ENCODE measurements around the gene C1orf174.

C1orf174 gene

GRCh38 chr1:3894626-3895278, 5.3 kb downstream of the C1orf174 start:
- DNase-seq (ENCODE audit: low spot score), result no peak

- no peak for DNase-seq (ENCODE audit: low spot score)
Measured at GRCh38 chr1:3893190-3893589, 6.9 kb downstream of the C1orf174 start.

- no peak for DNase-seq (ENCODE audit: low spot score)
Measured at GRCh38 chr1:3892748-3893147, 7.3 kb downstream of the C1orf174 start.

- DNase-seq (ENCODE audit: low spot score), result no peak
Measured at GRCh38 chr1:3891329-3891865, 8.7 kb downstream of the C1orf174 start.

- DNase-seq (ENCODE audit: low spot score), result no peak
Measured at GRCh38 chr1:3890389-3891328, 9.4 kb downstream of the C1orf174 start.

GRCh38 chr1:3889936-3890335, 10.1 kb downstream of the C1orf174 start:
- no peak for DNase-seq (ENCODE audit: low spot score)

- DNase-seq (ENCODE audit: low spot score), result no peak
Measured at GRCh38 chr1:3888301-3888700, 11.8 kb downstream of the C1orf174 start.

GRCh38 chr1:3886691-3887090, 13.4 kb downstream of the C1orf174 start:
- DNase-seq (ENCODE audit: low spot score), result no peak

GRCh38 chr1:3886106-3886670, 13.9 kb downstream of the C1orf174 start:
- no peak for DNase-seq (ENCODE audit: low spot score)

- no peak for DNase-seq (ENCODE audit: low spot score)
Measured at GRCh38 chr1:3885611-3886010, 14.5 kb downstream of the C1orf174 start.

GRCh38 chr1:3884966-3885365, 15.1 kb downstream of the C1orf174 start:
- DNase-seq (ENCODE audit: low spot score), result no peak

GRCh38 chr1:3883194-3883925, 16.7 kb downstream of the C1orf174 start:
- no peak for DNase-seq (ENCODE audit: low spot score)

GRCh38 chr1:3881193-3881480, 18.9 kb downstream of the C1orf174 start:
- no peak for DNase-seq (ENCODE audit: low spot score)

- DNase-seq (ENCODE audit: low spot score), result no peak
Measured at GRCh38 chr1:3880429-3881192, 19.5 kb downstream of the C1orf174 start.

- DNase-seq (ENCODE audit: low spot score), result no peak
Measured at GRCh38 chr1:3879787-3880428, 20.2 kb downstream of the C1orf174 start.

- DNase-seq (ENCODE audit: low spot score), result no peak
Measured at GRCh38 chr1:3879099-3879498, 21.0 kb downstream of the C1orf174 start.

GRCh38 chr1:3876716-3877115, 23.4 kb downstream of the C1orf174 start:
- no peak for DNase-seq (ENCODE audit: low spot score)

- DNase-seq (ENCODE audit: low spot score), result no peak
Measured at GRCh38 chr1:3874736-3875135, 25.3 kb downstream of the C1orf174 start.

- DNase-seq (ENCODE audit: low spot score), result no peak
Measured at GRCh38 chr1:3872546-3872945, 27.5 kb downstream of the C1orf174 start.

GRCh38 chr1:3871451-3871805, 28.6 kb downstream of the C1orf174 start:
- DNase-seq (ENCODE audit: low spot score), result no peak

- DNase-seq (ENCODE audit: low spot score), result no peak
Measured at GRCh38 chr1:3869751-3870301, 30.2 kb downstream of the C1orf174 start.

Data from kidney capillary endothelial cell (primary cell).